Thoracic aorta (tissue), 2 donors: ENCODE data around the gene GTF2IRD1. TPM values are rescaled to one million over a fixed set of nuclear protein-coding genes. Genes with fewer than 3 reads are reported as not detected.
"Not testable (repeated sequence)": the region's sequence is repeated elsewhere in the genome, so short reads cannot be mapped to it uniquely, and the experiment has no call there.

Experiments used
- ATAC-seq: fragments of 150-250 bp; one replicate; pipeline ENCODE4 v1.8.0; 2017; ENCODE audit warnings: low read depth; ENCODE audit not compliant: insufficient number of reproducible peaks, low FRiP score
- DNase-seq: peaks from one replicate; pipeline ENCODE4 v3.0.0-alpha.2; 2020; ENCODE audit warnings: low spot score
- H3K27ac ChIP-seq, 2 donors: fragments of 200-600 bp; sonication (generic); 1 replicate in 1 of 2; 2 replicates in 1 of 2; pipeline ENCODE4 v1.5.1; 2016; ENCODE audit warnings: mild to moderate bottlenecking in 2 of 2, moderate library complexity in 2 of 2
- H3K27me3 ChIP-seq: fragments of 200-600 bp; sonication (generic); replicated peaks from 2 replicates; pipeline ENCODE4 v1.6.0; 2016; ENCODE audit warnings: mild to moderate bottlenecking; ENCODE audit not compliant: insufficient read depth
- H3K36me3 ChIP-seq: fragments of 200-600 bp; sonication (generic); one replicate; pipeline ENCODE4 v1.5.1; 2016
- H3K4me1 ChIP-seq, 2 donors: fragments of 200-600 bp; sonication (generic); 1 replicate in 1 of 2; 2 replicates in 1 of 2; pipeline versions ENCODE4 v1.5.1 to v1.6.0; 2016; ENCODE audit warnings: low read depth in 2 of 2, mild to moderate bottlenecking in 1 of 2; ENCODE audit not compliant: control insufficient read depth in 1 of 2
- H3K4me3 ChIP-seq: fragments of 200-600 bp; sonication (generic); 2 replicates; pipeline ENCODE4 v1.5.1; 2016; ENCODE audit warnings: mild to moderate bottlenecking
- H3K9me3 ChIP-seq: fragments of 200-600 bp; sonication (generic); 2 replicates; pipeline ENCODE4 v1.5.1; 2016
- CTCF ChIP-seq: fragments of 200-600 bp; sonication (generic); IDR thresholded peaks from one replicate; pipeline ENCODE4 v1.5.1; 2019; ENCODE audit warnings: antibody characterized with exemption
- total RNA-seq, 2 donors: library from RNA; depleted of rRNA; stranded (reverse); fragments of >200 nt; gene quantifications; one replicate each; pipeline versions ENCODE4 v1.1.0 to v1.2.3, GENCODE V29; 2016

The GTF2IRD1 gene
- total RNA-seq, 2 donors from 2014 or later = 7.0 to 14.4 TPM

GRCh38 chr7:74439541-74439940 is 14.2 kb upstream of the GTF2IRD1 start:
- no peak for ATAC-seq

GRCh38 chr7:74440143-74440542 is 13.6 kb upstream of the GTF2IRD1 start:
- H3K9me3 ChIP-seq, DNase-seq, H3K4me3 ChIP-seq, H3K27me3 ChIP-seq, H3K4me1 ChIP-seq, H3K36me3 ChIP-seq, H3K27ac ChIP-seq, ATAC-seq: not testable (repeated sequence)

More at GRCh38 chr7:74439541-74439940, 14.2 kb upstream of the GTF2IRD1 start:
- Histone ChIP-seq H3K27ac (no peak overlapping the region), H3K9me3 (peaks cover 3% of the 10 kb centered on the region), H3K4me3 (no peak overlapping the region), H3K27me3 (no peaks in the 10 kb centered on the region), H3K36me3 (no peaks in the 10 kb centered on the region), H3K4me1 (no peaks in the 10 kb centered on the region)
- no peak for DNase-seq
- no peak for TF ChIP-seq CTCF

GRCh38 chr7:74441801-74442200 is 11.9 kb upstream of the GTF2IRD1 start:
- Histone ChIP-seq H3K27ac (no peak overlapping the region), H3K27me3 (no peaks in the 10 kb centered on the region), H3K36me3 (no peaks in the 10 kb centered on the region), H3K9me3 (peaks cover 3% of the 10 kb centered on the region), H3K4me1 (no peaks in the 10 kb centered on the region), H3K4me3 (no peak overlapping the region)
- ATAC-seq (no peak), DNase-seq (no peak)
- TF ChIP-seq CTCF = no peak

GRCh38 chr7:74443543-74444247 is 10.0 kb upstream of the GTF2IRD1 start:
- peaks cover 1% of the 10 kb centered on the region for H3K9me3 ChIP-seq
- no peaks in the 10 kb centered on the region for H3K4me1 ChIP-seq
- no peak for TF ChIP-seq CTCF
- no peaks in the 10 kb centered on the region for H3K36me3 ChIP-seq
- ATAC-seq (no peak), DNase-seq (no peak)
- no peaks in the 10 kb centered on the region for H3K27me3 ChIP-seq
- H3K4me3 ChIP-seq = no peak overlapping the region
- H3K27ac ChIP-seq = no peak overlapping the region

- peaks cover 0 to 4% of the 10 kb centered on the region in 2 donors for H3K4me1 ChIP-seq
- TF ChIP-seq CTCF = no peak
- no peaks in the 10 kb centered on the region for H3K9me3 ChIP-seq
- H3K27me3 ChIP-seq = no peaks in the 10 kb centered on the region
- DNase-seq (no peak), ATAC-seq (no peak)
- no peak overlapping the region for H3K4me3 ChIP-seq
- no peak overlapping the region for H3K27ac ChIP-seq
- H3K36me3 ChIP-seq = no peaks in the 10 kb centered on the region
These were observed 4.6 kb upstream of the GTF2IRD1 start for GRCh38 chr7:74449144-74449543.
